GM12872 (cell line): ENCODE results near the gene SEPTIN1.

Source experiments
- CTCF ChIP-seq: IDR thresholded peaks from 3 replicates; pipeline ENCODE4 v1.5.1; 2011; ENCODE audit warnings: low read depth, mild to moderate bottlenecking, low read length, moderate library complexity; ENCODE audit not compliant: insufficient read depth

The SEPTIN1 gene

GRCh38 chr16:30346286-30346685, 36.1 kb downstream of the SEPTIN1 start:
- no peak for TF ChIP-seq CTCF

GRCh38 chr16:30342751-30343490, 39.4 kb downstream of the SEPTIN1 start:
- TF ChIP-seq CTCF, result no peak

- no peak for TF ChIP-seq CTCF
Observed at GRCh38 chr16:30340621-30341020, 41.7 kb downstream of the SEPTIN1 start.

- TF ChIP-seq CTCF, result no peak
Observed at GRCh38 chr16:30335598-30336474, 46.5 kb downstream of the SEPTIN1 start.
